Measurements from ENCODE around the gene CCDC127.
"Not testable (repeated sequence)": the region's sequence is repeated elsewhere in the genome, so short reads cannot be mapped to it uniquely, and the experiment has no call there.

The CCDC127 gene

DNA sequence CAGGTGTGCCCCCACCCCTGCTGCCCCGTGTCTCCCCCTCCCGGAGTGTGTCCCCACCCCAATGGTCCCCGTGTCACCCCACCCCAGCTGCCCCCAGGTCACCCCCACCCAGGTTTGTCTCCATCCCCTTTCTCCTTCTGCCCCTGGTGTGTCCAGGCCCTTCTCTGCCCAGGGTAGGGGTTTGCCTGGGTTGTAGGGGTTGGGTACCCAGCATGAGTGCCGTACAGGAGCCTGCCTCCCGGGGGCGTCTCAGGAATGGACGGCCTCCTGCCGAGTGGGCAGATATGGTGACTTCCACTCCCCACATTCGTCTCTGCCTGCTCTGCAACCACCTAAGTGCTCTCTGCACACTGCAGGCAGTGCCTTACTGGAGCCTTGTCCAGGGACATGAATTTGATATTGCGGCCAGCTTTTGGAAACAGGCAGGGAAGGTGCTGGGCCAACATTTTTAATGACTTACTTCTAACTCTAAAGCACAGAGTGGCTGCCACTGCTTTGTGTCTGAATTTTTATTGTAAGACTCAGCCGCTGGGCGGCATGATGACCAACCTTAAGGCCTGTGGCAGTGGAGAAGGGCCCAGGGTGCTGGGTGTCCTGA is 20.0 kb downstream of the CCDC127 start:
- H3K4me1 ChIP-seq (ENCODE audit: insufficient read depth, poor library complexity, severe bottlenecking): no peaks in the 10 kb centered on the region
- H3K27ac ChIP-seq (ENCODE audit: poor library complexity, severe bottlenecking): no peak overlapping the region
- H3K36me3 ChIP-seq (ENCODE audit: low read depth): no peaks in the 10 kb centered on the region
- H3K4me3 ChIP-seq (ENCODE audit: severe bottlenecking): no peak overlapping the region
- H3K27me3 ChIP-seq (ENCODE audit: insufficient read depth, poor library complexity, severe bottlenecking): no peaks in the 10 kb centered on the region
- no peaks in the 10 kb centered on the region for H3K9me3 ChIP-seq (ENCODE audit: severe bottlenecking)
- no peak for TF ChIP-seq CTCF (IDR thresholded peaks at IDR 0.05; ENCODE audit: poor library complexity, severe bottlenecking)
- DNase-seq (ENCODE audit: low spot score) (no peak), ATAC-seq (ENCODE audit: low read depth) (no peak; the same call in 2 of the 3 replicates)

DNA sequence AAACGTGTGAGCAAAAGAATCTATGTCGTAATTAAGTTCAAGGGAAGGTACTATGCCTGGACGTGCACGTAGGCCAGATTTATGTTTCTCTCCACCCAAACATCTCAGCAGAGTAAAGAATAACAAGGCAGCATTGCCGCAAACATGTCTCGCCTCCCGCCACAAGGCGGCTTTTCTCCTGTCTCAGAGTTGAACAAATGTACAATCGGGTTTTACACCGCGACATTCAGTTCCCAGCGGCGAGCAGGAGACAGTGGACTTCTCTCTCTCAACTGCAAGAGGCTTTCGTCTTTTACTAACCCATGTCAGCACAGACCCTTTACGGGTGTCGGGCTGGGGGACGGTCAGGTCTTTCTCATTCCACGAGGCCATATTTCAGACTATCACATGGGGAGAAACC is 20.9 kb downstream of the CCDC127 start:
- not testable (repeated sequence) for H3K9me3 ChIP-seq (ENCODE audit: severe bottlenecking); ATAC-seq (ENCODE audit: low read depth); H3K4me1 ChIP-seq (ENCODE audit: insufficient read depth, poor library complexity, severe bottlenecking); H3K36me3 ChIP-seq (ENCODE audit: low read depth); DNase-seq (ENCODE audit: low spot score); H3K27me3 ChIP-seq (ENCODE audit: insufficient read depth, poor library complexity, severe bottlenecking); H3K4me3 ChIP-seq (ENCODE audit: severe bottlenecking); H3K27ac ChIP-seq (ENCODE audit: poor library complexity, severe bottlenecking)

DNA sequence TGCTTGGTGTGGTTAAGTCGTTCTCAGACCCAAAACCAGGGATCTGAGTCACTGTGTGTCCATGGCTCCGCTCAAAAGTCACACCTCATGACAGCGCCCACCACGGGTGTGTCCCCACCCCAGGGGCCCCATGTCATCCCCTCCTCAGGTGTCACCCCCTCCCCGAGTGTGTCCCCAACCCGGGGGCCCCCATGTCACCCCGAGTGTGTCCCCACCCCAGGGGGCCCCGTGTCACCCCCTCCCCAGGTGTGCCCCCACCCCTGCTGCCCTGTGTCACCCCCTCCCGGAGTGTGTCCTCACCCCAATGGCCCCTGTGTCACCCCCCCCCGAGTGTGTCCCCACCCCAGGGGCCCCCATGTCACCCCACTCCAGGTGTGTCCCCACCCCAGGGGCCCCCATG is 21.6 kb downstream of the CCDC127 start:
- no peak for DNase-seq (ENCODE audit: low spot score)

DNA sequence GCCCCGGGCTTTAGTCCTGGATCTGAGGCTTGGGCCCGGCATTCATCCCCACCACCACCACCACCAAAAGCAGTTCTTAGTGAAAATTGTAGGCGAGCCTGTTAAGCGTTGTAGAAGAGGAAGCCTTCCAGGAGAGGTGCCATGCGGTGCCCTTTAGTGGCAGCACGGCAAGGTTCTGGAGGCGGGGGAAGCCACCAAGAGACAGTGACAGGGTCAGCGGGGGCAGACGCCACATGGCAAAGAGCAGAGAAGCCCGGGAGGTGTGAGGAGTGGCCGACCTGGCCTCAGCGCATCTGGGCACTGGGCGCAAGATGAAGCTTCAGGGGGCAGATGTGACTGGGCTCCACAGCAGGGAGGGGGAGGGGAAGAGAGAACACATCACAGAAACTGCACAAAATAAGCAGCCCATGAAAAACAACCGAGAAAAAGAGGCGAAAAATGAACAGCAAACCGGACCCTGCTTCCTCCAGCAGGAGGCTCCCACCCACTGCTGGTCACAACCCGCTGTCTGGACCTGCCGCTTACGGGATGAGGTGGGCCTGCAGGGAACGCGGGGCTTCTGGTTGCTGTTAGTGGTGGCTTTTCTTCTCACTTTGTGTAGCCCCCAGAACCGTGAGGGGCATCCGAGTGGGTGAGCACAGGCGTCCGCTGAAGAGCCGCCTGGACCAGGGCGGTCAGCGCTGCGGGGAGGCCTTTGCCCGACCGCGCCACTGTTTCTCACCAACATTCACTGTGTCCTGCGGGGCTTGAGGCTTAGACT is 22.4 kb downstream of the CCDC127 start:
- no peak overlapping the region for H3K27ac ChIP-seq (ENCODE audit: poor library complexity, severe bottlenecking)
- DNase-seq (ENCODE audit: low spot score) (no peak), ATAC-seq (ENCODE audit: low read depth) (no peak)
- no peaks in the 10 kb centered on the region for H3K4me1 ChIP-seq (ENCODE audit: insufficient read depth, poor library complexity, severe bottlenecking)
- no peaks in the 10 kb centered on the region for H3K9me3 ChIP-seq (ENCODE audit: severe bottlenecking)
- H3K4me3 ChIP-seq (ENCODE audit: severe bottlenecking): no peak overlapping the region
- H3K36me3 ChIP-seq (ENCODE audit: low read depth): no peaks in the 10 kb centered on the region
- H3K27me3 ChIP-seq (ENCODE audit: insufficient read depth, poor library complexity, severe bottlenecking): peaks cover 6% of the 10 kb centered on the region
- no peak for TF ChIP-seq CTCF (IDR thresholded peaks at IDR 0.05; ENCODE audit: poor library complexity, severe bottlenecking)

More for the DNA sequence above, 21.6 kb downstream of the CCDC127 start:
- no peak overlapping the region for H3K27ac ChIP-seq (ENCODE audit: poor library complexity, severe bottlenecking)
- H3K4me1 ChIP-seq (ENCODE audit: insufficient read depth, poor library complexity, severe bottlenecking): no peaks in the 10 kb centered on the region
- H3K36me3 ChIP-seq (ENCODE audit: low read depth): no peaks in the 10 kb centered on the region
- no peak for TF ChIP-seq CTCF (IDR thresholded peaks at IDR 0.05; ENCODE audit: poor library complexity, severe bottlenecking)
- H3K27me3 ChIP-seq (ENCODE audit: insufficient read depth, poor library complexity, severe bottlenecking): no peaks in the 10 kb centered on the region
- no peaks in the 10 kb centered on the region for H3K9me3 ChIP-seq (ENCODE audit: severe bottlenecking)
- no peak for ATAC-seq (ENCODE audit: low read depth)
- H3K4me3 ChIP-seq (ENCODE audit: severe bottlenecking): no peak overlapping the region

DNA sequence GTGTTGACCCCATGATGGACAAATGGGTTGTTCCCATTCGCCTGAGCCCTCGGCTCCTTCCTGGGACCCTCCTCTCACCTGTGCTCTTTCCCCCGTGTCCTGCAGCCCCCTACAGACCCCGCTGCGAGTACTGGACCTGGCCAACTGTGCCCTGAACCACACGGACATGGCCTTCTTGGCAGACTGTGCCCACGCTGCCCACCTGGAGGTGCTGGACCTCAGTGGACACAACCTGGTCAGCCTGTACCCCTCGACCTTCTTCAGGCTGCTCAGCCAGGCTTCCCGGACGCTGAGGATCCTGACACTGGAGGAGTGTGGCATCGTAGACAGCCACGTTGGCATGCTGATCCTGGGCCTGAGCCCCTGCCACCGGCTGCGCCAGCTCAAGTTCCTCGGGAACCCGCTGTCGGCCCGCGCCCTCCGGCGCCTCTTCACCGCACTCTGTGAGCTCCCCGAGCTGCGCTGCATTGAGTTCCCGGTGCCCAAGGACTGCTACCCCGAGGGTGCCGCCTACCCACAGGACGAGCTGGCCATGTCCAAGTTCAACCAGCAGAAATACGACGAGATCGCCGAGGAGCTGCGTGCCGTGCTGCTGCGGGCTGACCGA is 23.2 kb downstream of the CCDC127 start:
- Histone ChIP-seq H3K4me3 (ENCODE audit: severe bottlenecking) (no peak overlapping the region), H3K27ac (ENCODE audit: poor library complexity, severe bottlenecking) (no peak overlapping the region), H3K9me3 (ENCODE audit: severe bottlenecking) (no peaks in the 10 kb centered on the region), H3K4me1 (ENCODE audit: insufficient read depth, poor library complexity, severe bottlenecking) (no peaks in the 10 kb centered on the region), H3K36me3 (ENCODE audit: low read depth) (no peaks in the 10 kb centered on the region), H3K27me3 (ENCODE audit: insufficient read depth, poor library complexity, severe bottlenecking) (peaks cover 7% of the 10 kb centered on the region)
- no peak for TF ChIP-seq CTCF (IDR thresholded peaks at IDR 0.05; ENCODE audit: poor library complexity, severe bottlenecking)
- no peak for DNase-seq (ENCODE audit: low spot score)
- ATAC-seq (ENCODE audit: low read depth): no peak

Data from RWPE2 (cell line).